ENCODE data around the gene TCEA3. TPM values are rescaled to one million over a fixed set of nuclear protein-coding genes. Genes with fewer than 3 reads are reported as not detected.

TCEA3 gene
- total RNA-seq, 1 donor from 2014 or later: 3.3 TPM

DNA sequence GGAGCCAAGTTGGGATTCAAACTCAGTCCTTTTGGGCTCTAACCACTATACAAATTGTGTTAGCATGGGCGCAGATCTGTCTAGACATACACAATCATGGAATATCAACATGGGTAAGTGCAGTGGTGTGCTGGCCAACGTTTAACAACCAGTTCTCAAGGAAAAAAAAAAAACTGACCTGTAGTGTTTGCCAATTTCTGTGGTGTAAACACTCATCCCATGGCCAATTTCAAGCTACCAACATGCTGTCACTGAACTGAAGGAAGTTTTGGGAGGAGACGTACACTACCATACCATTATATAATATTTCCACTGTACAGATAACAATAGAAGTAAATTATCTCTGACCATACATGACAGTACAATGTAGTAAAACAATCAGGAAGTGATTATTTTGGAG, 3.2 kb downstream of the TCEA3 start:
- no peaks in the 10 kb centered on the region for H3K36me3 ChIP-seq (ENCODE audit: insufficient read depth, low read length)
- DNase-seq (ENCODE audit: low read depth) (no peak), FAIRE-seq (no peak)
- no peak overlapping the region for H3K9ac ChIP-seq (ENCODE audit: low read length)
- Mint-ChIP-seq H3K36me3 (ENCODE audit: low read depth, unreplicated experiment) (peaks cover 13% of the 10 kb centered on the region), H3K27ac (ENCODE audit: unreplicated experiment) (no peak overlapping the region), H3K27me3 (ENCODE audit: low read depth, unreplicated experiment) (peaks cover 69% of the 10 kb centered on the region), H3K4me3 (ENCODE audit: unreplicated experiment) (no peak overlapping the region), H3K9me3 (ENCODE audit: unreplicated experiment) (no peaks in the 10 kb centered on the region), H3K4me1 (ENCODE audit: low read depth, unreplicated experiment) (peaks cover 4% of the 10 kb centered on the region)
- H3K27me3 ChIP-seq (ENCODE audit: insufficient read depth, low read length): no peaks in the 10 kb centered on the region
- no peaks in the 10 kb centered on the region for H3K9me3 ChIP-seq (ENCODE audit: insufficient read depth, low read depth, low read length)
- no peak overlapping the region for H3K4me2 ChIP-seq (ENCODE audit: low read length)
- TF ChIP-seq, protein P1, sequence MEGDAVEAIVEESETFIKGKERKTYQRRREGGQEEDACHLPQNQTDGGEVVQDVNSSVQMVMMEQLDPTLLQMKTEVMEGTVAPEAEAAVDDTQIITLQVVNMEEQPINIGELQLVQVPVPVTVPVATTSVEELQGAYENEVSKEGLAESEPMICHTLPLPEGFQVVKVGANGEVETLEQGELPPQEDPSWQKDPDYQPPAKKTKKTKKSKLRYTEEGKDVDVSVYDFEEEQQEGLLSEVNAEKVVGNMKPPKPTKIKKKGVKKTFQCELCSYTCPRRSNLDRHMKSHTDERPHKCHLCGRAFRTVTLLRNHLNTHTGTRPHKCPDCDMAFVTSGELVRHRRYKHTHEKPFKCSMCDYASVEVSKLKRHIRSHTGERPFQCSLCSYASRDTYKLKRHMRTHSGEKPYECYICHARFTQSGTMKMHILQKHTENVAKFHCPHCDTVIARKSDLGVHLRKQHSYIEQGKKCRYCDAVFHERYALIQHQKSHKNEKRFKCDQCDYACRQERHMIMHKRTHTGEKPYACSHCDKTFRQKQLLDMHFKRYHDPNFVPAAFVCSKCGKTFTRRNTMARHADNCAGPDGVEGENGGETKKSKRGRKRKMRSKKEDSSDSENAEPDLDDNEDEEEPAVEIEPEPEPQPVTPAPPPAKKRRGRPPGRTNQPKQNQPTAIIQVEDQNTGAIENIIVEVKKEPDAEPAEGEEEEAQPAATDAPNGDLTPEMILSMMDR (IDR thresholded peaks at IDR 0.05; ENCODE audit: insufficient read depth, low read depth, low read length): no peak
- TF ChIP-seq EZH2 (IDR thresholded peaks at IDR 0.05; ENCODE audit: insufficient read depth, low read length): no peak
- peaks cover 17% of the 10 kb centered on the region for H3K4me1 ChIP-seq (ENCODE audit: insufficient read depth, low read length)
- H2AFZ ChIP-seq (ENCODE audit: low read depth, low read length): no peak overlapping the region
- no peaks in the 10 kb centered on the region for H3K79me2 ChIP-seq (ENCODE audit: insufficient read depth, low read length)
- no peak overlapping the region for H3K27ac ChIP-seq (ENCODE audit: low read depth, low read length)
- H4K20me1 ChIP-seq (ENCODE audit: insufficient read depth, low read length): no peaks in the 10 kb centered on the region
- H3K4me3 ChIP-seq (ENCODE audit: insufficient read depth, low read depth, low read length): no peak overlapping the region

DNA sequence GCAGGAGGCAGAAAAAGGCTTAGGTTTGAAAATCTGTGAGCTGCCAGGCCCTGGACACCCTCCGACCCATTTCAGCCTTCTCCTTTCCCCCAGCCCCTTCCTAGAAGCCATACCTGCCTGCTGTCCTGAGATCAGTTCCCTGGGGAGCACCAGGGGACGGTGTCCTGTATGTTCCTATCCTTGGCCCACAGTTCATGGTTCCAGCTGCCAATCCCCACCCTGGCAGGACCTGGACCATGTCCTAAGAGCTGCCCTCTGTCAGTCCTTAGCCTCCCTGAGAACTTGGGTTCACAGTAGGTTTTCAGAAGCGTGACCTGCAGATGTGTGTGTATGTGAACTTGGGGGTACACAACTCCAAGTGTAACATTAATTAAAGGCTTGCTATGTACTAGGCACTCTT, 3.8 kb downstream of the TCEA3 start:
- no peaks in the 10 kb centered on the region for H3K36me3 ChIP-seq (ENCODE audit: insufficient read depth, low read length)
- H3K36me3 Mint-ChIP-seq (ENCODE audit: low read depth, unreplicated experiment): peaks cover 10% of the 10 kb centered on the region
- TF ChIP-seq EZH2 (IDR thresholded peaks at IDR 0.05; ENCODE audit: insufficient read depth, low read length): no peak
- TF ChIP-seq, protein P1 (IDR thresholded peaks at IDR 0.05; ENCODE audit: insufficient read depth, low read depth, low read length): no peak
- no peaks in the 10 kb centered on the region for H4K20me1 ChIP-seq (ENCODE audit: insufficient read depth, low read length)
- FAIRE-seq (no peak), DNase-seq (ENCODE audit: low read depth) (no peak)
- H3K27ac Mint-ChIP-seq (ENCODE audit: unreplicated experiment): no peak overlapping the region
- peaks cover 63% of the 10 kb centered on the region for H3K27me3 Mint-ChIP-seq (ENCODE audit: low read depth, unreplicated experiment)
- H3K4me1 ChIP-seq (ENCODE audit: insufficient read depth, low read length): peaks cover 17% of the 10 kb centered on the region
- no peak overlapping the region for H3K27ac ChIP-seq (ENCODE audit: low read depth, low read length)
- no peak overlapping the region for H3K4me3 Mint-ChIP-seq (ENCODE audit: unreplicated experiment)
- H3K9me3 Mint-ChIP-seq (ENCODE audit: unreplicated experiment): no peaks in the 10 kb centered on the region
- H3K4me1 Mint-ChIP-seq (ENCODE audit: low read depth, unreplicated experiment): peaks cover 4% of the 10 kb centered on the region
- H3K79me2 ChIP-seq (ENCODE audit: insufficient read depth, low read length): no peaks in the 10 kb centered on the region
- no peaks in the 10 kb centered on the region for H3K9me3 ChIP-seq (ENCODE audit: insufficient read depth, low read depth, low read length)
- H3K9ac ChIP-seq (ENCODE audit: low read length): no peak overlapping the region
- no peak overlapping the region for H2AFZ ChIP-seq (ENCODE audit: low read depth, low read length)
- H3K4me3 ChIP-seq (ENCODE audit: insufficient read depth, low read depth, low read length): no peak overlapping the region
- no peaks in the 10 kb centered on the region for H3K27me3 ChIP-seq (ENCODE audit: insufficient read depth, low read length)
- H3K4me2 ChIP-seq (ENCODE audit: low read length): no peak overlapping the region

DNA sequence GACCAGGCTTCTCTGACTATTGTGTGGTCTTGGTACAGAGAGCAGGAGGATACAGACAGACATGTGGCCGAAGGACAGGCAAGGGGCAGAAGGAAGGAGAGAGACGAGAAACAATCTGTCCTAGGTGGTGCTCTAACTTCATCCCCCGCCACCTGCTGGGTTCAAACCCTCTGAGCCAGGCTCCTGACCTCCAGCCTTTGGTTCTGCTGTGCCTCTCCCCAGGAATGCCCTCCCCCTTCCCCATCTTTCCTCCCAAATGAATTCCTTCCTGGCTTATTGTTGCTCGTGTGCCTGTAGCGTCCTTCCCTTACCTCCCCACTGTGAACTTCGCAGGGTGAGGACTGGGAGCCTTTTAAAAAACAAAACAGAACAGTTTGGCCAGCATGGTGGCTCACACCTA, 5.4 kb downstream of the TCEA3 start:
- H4K20me1 ChIP-seq (ENCODE audit: insufficient read depth, low read length): no peaks in the 10 kb centered on the region
- peaks cover 62% of the 10 kb centered on the region for H3K27me3 Mint-ChIP-seq (ENCODE audit: low read depth, unreplicated experiment)

More for the DNA sequence above, 5.4 kb downstream of the TCEA3 start:
- Histone ChIP-seq H3K4me1 (ENCODE audit: insufficient read depth, low read length) (peaks cover 10% of the 10 kb centered on the region), H3K79me2 (ENCODE audit: insufficient read depth, low read length) (no peaks in the 10 kb centered on the region), H3K36me3 (ENCODE audit: insufficient read depth, low read length) (no peaks in the 10 kb centered on the region), H3K4me3 (ENCODE audit: insufficient read depth, low read depth, low read length) (no peak overlapping the region), H3K9me3 (ENCODE audit: insufficient read depth, low read depth, low read length) (no peaks in the 10 kb centered on the region), H3K4me2 (ENCODE audit: low read length) (no peak overlapping the region), H2AFZ (ENCODE audit: low read depth, low read length) (no peak overlapping the region), H3K9ac (ENCODE audit: low read length) (no peak overlapping the region), H3K27me3 (ENCODE audit: insufficient read depth, low read length) (no peaks in the 10 kb centered on the region), H3K27ac (ENCODE audit: low read depth, low read length) (no peak overlapping the region)
- Mint-ChIP-seq H3K4me3 (ENCODE audit: unreplicated experiment) (no peak overlapping the region), H3K4me1 (ENCODE audit: low read depth, unreplicated experiment) (peaks cover 3% of the 10 kb centered on the region), H3K36me3 (ENCODE audit: low read depth, unreplicated experiment) (peaks cover 7% of the 10 kb centered on the region), H3K9me3 (ENCODE audit: unreplicated experiment) (no peaks in the 10 kb centered on the region), H3K27ac (ENCODE audit: unreplicated experiment) (no peak overlapping the region)
- FAIRE-seq: no peak
- no peak for TF ChIP-seq EZH2 (IDR thresholded peaks at IDR 0.05; ENCODE audit: insufficient read depth, low read length)
- TF ChIP-seq, protein P1 (IDR thresholded peaks at IDR 0.05; ENCODE audit: insufficient read depth, low read depth, low read length): no peak
- DNase-seq (ENCODE audit: low read depth): no peak

All from astrocyte (in vitro differentiated cells and primary cell).